AG10803 (cell line): ENCODE measurements around the gene TMEM140.

Experiments used
- DNase-seq: peaks from one replicate; pipeline ENCODE4 v3.0.0; 2010; ENCODE audit warnings: low read depth
- H3K4me3 ChIP-seq: 2 replicates; pipeline ENCODE4 v1.5.1; 2011; ENCODE audit warnings: mild to moderate bottlenecking, low read length, control low read depth
- CTCF ChIP-seq: conservative IDR thresholded peaks from 2 replicates; pipeline ENCODE4 v1.5.1; 2011; ENCODE audit warnings: mild to moderate bottlenecking, low read length, control low read depth, inconsistent platforms

Gene TMEM140

GRCh38 chr7:135147899-135148721, at the start of gene TMEM140:
Gene TMEM140 (plus strand): TSS chr7:135148072. CDS start chr7:135164442, 16,370 bp downstream.
- peak; percentile 18; the same call in 1 of the 2 replicates for TF ChIP-seq CTCF
- peak; percentile 63 for DNase-seq
- peak within 1 kb of the TSS; percentile 72 for H3K4me3 ChIP-seq

GRCh38 chr7:135098391-135098790, 49.5 kb upstream of the TMEM140 start:
- no peak for DNase-seq
- TF ChIP-seq CTCF, result no peak
- no peak overlapping the region for H3K4me3 ChIP-seq

GRCh38 chr7:135100856-135101255, 47.0 kb upstream of the TMEM140 start:
- no peak for DNase-seq
- TF ChIP-seq CTCF, result no peak
- H3K4me3 ChIP-seq, result no peak overlapping the region

- no peak for TF ChIP-seq CTCF
- no peak overlapping the region for H3K4me3 ChIP-seq
- DNase-seq, result no peak
Observed at GRCh38 chr7:135102372-135102771, 45.5 kb upstream of the TMEM140 start.

- no peak for DNase-seq
- H3K4me3 ChIP-seq, result no peak overlapping the region
- TF ChIP-seq CTCF, result no peak
Observed at GRCh38 chr7:135109562-135109961, 38.3 kb upstream of the TMEM140 start.

- DNase-seq, result no peak
- TF ChIP-seq CTCF, result no peak
- H3K4me3 ChIP-seq, result no peak overlapping the region
Observed at GRCh38 chr7:135109976-135110375, 37.9 kb upstream of the TMEM140 start.

- H3K4me3 ChIP-seq, result no peak overlapping the region
- DNase-seq, result no peak
- no peak for TF ChIP-seq CTCF
Observed at GRCh38 chr7:135111379-135111778, 36.5 kb upstream of the TMEM140 start.
